HG03066 (cell line): ENCODE results near the gene RHPN2.
"Not testable (repeated sequence)": the region's sequence is repeated elsewhere in the genome, so short reads cannot be mapped to it uniquely, and the experiment has no call there.

Source experiments
- ATAC-seq: cut with Tn5 transposase; IDR thresholded peaks from one replicate; pipeline ENCODE4 v1.9.1; 2021; ENCODE audit warnings: low read depth; ENCODE audit not compliant: unreplicated experiment

Gene RHPN2

DNA sequence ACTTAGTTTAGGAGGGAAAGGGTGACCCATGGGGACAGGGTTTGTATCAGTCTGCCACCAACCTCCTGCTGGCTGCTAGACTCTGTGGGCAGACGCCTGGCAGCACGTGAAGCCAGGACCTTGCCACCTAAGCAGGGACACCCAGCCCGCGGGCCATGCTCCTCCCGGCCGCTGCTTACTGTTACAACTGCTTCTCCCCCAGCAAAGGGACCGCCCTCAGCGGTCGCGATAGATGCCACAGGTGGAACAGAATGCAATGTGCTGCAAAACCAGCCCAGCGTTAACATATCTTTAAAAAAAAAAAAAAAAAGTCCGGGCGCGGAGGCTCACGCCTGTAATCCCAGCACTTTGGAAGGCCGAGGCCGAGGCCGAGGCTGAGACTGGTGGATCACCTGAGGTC, 1.9 kb upstream of the RHPN2 start:
- no peak for ATAC-seq

DNA sequence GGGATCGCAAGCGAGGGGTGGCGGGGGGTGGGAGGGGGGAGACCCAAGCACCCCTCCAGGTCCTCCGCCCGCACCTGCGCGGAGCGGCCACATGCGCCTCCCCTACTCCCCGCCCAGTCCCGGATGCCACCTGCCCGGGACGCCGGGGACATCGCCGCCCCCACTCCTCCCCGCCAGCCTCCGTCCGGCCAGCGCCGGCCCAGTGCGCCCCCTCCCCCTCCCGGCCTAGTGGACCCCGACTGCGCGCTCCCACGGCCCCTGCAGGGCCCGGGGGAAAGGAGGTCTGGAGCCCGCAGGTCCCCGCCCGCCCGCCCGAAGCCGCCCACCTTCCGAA, 263 bp downstream of the RHPN2 start:
- no peak for ATAC-seq

DNA sequence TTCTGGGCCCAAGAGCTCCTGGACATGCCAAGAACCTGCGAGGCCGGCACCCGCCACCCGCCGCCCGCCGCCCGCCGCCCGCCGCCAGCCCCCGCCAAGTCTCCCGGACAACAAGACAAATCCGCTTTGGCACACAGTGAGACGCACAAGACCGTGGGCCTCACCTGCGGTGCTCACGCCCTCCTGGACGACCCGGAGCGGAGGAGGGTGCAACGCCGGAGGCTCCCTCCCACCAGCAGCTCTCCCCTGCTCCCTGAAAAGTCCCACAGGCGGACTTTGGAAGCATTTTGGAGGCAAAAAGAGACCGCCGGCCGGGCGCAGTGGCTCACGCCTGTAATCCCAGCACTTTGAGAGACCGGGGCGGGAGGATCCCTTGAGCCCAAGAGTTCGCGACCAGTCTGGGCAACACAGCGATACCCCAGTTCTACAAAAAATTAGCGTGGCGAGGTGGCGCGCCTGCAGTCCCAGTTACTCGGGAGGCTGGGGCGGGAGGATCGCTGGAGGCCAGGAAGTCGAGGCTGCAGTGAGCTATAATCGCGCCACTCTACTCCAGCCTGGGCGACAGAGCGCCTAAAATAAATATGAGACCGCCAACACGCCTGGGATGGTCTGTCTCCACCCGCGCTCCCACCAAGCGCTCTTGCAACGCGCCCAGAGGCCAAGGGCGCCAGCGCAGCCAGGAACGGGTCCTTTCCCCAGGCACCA, 783 bp downstream of the RHPN2 start:
- no peak for ATAC-seq

DNA sequence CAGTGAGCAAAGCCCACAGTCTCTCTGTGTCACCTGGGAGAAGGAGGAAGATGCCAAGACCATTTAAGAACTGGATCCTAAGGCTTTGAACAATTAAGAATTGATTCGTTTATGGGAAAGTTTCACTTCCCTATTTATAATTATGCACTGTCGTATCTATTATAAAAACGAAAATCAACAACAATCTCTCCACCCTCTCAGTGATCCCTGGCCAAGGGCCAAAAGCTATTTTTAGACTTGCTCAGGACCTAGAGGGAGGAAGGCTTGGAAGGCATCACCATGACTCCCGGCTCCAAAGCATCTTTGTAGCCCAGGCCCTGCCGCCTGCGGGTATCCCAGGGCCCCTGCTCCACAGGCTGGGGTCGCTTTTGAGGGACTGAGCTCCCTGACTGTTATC, 1.3 kb downstream of the RHPN2 start:
- no peak for ATAC-seq

DNA sequence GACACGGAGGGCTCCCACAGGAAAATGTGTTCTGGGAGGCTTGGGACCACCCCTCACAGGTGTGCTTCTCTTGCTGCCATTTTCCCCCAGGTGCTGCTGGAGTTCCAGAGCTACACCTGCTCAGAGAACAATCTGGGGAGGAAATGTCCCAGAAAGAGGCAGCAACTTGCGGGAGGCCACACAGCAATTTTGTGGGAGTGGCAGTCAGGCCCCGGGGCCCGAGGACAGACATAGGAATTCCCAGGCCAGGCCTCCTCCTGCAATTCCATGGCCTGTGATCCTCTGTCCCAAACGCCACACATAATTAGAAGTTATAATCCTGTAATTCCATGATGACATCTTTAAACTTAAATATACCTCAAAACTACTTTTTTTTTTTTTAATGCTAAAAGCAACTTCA, 1.8 kb downstream of the RHPN2 start:
- ATAC-seq = no peak

DNA sequence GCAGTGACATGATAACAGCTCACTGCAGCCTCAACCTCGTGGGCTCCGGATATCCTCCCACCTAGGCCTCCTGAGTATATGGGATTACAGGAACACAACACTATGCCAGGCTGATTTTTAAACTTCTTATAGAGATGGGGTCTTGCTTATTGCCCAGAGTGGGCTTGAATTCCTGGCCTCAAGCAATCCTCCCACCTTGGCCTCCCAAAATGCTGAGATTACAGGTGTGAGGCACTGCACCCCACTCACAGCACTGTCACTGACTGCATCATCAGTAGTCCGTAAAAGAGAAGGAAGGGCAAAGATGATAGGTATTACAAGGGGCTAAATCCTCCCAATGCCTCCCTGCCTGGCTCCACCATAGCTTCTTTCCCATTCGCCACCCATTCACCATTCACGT, 4.1 kb downstream of the RHPN2 start:
- no peak for ATAC-seq

DNA sequence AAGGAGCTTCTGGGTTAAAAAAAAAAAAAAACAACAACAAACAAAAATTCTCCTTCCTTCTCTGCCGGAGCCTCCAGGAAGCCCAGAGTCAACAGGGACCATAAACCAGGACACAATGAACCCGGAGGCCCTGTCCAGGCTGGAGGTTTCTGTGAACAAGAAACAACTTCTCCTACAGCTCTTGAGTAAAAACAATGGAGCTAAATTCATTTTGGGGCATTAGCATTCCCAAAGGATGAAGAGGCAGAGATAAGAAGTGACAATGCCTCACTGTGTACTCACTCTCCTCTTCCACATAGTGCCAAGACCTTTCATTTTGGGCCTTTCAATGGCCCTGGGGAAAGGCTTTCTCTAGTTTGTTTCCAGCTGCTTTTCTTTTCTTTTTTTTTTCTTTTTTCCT, 9.0 kb downstream of the RHPN2 start:
- ATAC-seq = no peak

DNA sequence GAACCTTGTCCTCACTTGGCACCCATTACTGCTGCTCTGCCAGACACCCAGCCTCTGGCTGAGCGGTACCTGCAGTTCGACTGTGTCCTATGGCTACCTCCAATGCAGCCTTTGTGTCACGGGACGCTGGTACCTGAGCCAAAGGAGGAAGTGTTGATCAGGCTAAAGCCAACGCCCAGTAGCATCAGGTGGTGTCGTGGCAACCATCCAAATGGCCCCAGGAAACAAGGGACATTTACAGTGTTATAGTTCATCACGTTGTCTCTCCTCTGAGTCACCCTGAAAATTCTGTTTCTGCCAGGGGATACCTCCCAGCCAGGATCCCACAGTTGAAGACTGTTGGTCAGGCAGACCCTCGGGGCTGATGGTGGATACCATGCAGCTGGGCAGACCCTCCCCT, 10.1 kb downstream of the RHPN2 start:
- no peak for ATAC-seq

DNA sequence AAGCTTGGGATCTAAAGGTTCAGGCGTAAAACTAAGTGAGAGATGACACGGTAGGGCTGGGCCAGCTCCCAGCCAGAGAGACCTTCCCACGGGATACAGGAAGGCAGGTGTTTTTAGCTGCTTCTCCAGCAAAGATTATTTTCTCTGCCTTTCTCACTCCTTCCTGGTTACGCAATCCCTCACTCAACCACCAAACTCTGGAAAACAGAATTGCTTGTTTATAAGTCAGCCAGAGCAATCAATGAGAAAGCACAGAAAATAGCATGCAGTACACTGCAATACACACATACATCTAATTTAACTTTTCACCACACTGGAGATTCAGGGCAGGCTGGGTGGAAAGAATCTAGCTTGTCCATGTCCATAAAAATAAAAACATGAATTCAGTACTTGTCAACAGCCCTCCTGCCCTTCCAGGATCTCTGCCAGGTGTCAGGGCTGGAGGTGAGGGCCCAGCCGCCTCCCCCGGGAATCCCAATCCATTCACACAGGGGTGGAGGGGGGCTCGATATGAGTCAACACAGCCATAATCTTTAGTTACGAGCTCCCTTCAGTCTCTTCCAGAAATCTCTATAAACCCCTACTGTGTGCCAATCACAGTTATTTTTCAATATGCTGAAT, 12.2 kb downstream of the RHPN2 start:
- ATAC-seq = no peak

DNA sequence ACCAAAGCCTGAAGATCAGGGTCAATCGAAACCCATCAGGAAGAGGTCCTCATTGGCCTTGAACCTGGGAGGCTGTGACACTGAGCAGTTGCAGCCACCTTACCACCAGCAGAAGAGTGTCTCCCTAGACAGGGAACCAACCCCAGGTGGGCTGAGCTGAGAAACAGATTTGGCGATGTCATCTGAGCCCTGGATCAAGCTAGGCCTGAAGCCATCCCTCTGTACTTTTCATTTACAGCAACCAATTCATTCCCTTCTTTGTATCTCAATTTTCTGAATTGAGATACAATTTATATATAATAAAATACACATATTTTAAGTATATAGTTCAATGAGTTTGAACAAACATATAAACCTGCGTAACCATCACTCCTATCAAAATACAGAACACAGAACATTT, 14.6 kb downstream of the RHPN2 start:
- no peak for ATAC-seq

DNA sequence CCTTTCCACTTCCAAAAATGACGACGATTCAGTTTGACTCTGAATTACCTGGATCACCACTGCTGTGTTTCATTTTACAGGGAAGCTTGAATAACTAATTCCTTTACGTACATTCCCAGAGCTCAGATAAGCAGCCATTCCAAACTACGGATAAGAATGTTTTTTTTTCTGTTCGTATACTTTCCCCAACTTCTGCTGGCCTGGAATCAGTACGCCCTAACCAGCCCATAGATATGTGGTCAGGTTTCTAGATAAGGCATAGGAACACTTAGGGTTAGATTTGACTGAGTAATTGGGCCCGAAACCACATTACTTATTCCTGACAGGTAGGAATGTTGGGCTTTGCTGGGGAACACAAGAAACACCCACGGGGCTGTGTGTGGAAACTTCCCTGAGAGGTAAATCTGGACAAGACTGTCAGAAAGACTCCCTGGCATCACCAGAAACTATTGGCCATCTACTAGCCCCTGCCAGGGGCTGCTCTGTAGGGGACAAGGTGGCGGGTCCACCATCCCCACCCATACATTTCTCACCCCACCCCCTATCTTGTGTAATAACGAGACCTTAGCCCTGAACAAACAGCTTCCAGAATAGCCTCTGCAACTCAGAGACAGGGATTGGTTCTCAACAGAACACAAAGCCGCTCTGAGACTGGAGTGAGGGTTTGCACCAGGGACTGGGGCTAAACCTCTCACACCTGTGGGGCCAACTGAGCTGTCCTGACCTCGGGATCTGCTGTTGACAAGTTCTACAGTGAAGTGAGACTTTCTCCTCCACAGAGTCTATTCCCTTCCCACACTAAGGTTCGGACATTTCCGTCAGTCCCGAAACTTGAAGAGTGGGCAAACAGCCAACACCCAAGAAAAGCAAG, 15.6 kb downstream of the RHPN2 start:
- no peak for ATAC-seq

DNA sequence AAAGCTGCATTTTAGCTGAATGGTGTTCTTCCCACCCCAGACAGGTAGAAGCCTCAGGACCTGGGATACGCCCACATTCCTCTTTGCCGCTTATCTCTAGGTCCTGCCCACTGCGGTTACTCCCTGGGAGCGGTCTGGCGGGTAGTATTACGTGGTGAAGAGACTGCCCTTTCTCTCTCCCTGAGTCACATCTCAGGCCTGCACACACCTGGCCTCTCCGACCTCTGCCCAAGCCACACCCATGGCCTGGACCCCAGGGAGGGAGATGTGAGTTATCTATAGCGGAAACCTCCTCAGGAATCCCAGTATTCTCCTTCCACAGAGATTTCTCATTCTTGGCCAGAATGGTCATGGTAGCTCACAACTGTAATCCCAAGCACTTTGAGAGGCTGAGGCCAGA, 17.3 kb downstream of the RHPN2 start:
- ATAC-seq = no peak

DNA sequence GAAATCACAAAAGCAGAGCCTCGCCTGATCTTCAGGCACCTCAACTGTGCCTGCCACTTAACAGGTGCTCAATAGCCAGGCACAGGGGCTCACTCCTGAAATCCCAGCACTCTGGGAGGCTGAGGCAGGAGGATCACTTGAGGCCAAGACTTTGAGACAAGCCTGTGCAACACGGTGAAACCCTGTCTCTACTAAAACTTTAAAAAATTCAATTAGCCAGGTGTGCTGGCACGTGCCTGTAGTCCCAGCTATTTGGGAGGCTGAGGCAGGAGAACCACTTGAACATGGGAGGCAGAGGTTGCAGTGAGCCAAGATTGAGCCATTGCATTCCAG, 22.9 kb downstream of the RHPN2 start:
- not testable (repeated sequence) for ATAC-seq

DNA sequence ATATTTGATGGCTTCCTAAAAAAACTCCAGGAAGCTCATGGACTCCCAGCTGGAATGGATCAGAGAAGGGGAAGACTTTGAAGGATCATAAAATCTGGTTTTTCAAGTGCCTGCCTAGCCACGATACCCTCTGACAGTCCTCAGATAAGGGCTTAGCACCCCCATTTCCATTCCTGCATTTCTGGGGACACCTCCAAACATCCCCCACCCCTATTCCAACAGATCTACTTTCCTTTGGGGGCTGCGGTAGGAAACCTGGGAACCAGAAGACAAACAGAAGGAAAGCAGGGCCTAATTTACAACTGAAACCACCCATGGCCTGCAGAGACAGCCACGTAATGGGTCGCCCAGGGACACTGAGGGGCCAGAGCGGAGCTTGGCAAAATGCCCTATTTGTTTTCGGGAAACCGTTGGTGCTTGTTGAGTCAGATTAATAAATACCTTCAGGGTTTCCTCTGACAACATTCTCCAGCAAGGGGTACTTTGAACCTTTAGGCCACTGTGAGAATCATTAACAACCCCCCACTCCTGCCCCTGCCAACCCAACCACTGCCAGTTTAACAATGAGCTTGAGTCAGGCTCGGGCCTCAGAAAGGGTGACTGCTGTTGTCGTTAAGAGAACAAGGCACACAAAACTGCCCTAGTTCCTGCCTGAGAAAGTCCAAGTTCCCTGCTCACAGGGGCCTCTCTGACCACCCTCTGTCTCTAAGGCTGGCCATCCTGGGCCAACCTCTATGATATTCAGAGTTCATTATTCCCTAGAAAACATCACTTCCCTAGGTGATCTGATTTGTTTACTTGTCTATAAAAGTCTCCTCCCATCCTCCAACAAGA, 23.5 kb downstream of the RHPN2 start:
- ATAC-seq = no peak

DNA sequence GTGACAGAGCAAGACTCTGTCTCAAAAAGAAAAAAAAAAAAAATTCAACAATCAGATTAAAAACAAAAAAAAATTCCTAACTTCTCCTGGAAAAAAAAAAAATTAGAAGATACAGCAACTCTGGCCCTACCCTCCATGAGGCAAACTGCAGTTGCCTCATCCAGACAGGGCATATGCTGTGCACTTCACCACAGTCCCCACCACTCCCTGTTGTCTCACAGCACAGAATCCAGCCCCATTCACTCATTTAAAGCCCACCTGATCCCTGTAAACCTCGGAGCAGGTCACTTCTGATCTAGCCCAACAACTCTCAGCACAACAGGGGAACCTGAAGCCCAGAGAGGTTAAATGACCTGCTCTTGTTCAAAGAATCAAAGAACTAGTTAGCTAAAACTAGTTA, 24.9 kb downstream of the RHPN2 start:
- no peak for ATAC-seq

DNA sequence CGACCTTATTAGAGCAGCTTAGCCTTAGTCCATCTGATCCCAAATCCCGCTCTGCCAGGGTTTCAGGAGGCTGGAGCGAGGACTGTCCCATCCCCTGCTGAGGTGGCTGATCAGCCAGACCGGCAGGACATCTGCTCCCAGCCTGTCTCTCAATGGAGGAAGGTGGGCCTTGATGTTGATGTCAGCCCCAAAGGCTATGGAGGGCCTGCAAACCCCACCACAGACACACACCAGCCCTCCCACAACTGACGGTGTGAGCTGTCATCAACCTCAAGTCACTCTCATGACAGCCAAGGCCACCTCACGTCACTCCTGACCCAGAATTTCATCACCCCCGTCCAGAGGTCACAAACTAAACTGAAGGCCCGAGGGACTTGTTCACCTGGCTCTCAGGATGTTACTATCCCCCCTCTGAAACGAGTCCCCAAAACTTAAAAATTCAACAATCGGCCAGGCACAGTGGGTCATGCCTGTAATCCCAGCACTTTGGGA, 25.5 kb downstream of the RHPN2 start:
- ATAC-seq = no peak

DNA sequence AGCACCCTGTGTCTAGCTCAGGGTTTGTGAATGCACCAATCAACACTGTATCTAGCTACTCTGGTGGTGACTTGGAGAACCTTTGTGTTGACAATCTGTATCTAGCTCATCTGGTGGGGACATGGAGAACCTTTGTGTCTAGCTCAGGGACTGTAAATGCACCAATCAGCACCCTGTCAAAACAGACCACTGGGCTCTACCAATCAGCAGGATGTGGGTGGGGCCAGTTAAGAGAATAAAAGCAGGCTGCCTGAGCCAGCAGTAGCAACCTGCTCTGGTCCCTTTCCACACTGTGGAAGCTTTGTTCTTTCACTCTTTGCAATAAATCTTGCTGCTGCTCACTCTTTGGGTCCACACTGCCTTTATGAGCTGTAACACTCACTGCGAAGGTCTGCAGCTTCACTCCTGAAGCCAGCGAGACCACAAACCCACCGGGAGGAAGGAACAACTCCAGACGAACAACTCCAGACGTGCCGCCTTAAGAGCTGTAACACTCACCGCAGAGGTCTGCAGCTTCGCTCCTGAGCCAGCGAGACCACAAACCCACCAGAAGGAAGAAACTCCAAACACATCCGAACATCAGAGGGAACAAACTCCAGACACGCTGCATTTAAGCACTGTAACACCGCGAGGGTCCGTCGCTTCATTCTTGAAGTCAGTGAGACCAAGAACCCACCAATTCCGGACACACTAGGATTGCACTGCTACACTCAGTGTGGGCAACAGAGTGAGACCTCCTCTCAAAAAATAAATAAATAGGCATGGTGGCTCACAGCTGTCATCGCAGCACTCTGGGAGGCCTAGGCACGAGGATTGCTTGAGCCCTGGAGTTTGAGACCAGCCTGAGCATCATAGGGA, 27.3 kb downstream of the RHPN2 start:
- not testable (repeated sequence) for ATAC-seq

DNA sequence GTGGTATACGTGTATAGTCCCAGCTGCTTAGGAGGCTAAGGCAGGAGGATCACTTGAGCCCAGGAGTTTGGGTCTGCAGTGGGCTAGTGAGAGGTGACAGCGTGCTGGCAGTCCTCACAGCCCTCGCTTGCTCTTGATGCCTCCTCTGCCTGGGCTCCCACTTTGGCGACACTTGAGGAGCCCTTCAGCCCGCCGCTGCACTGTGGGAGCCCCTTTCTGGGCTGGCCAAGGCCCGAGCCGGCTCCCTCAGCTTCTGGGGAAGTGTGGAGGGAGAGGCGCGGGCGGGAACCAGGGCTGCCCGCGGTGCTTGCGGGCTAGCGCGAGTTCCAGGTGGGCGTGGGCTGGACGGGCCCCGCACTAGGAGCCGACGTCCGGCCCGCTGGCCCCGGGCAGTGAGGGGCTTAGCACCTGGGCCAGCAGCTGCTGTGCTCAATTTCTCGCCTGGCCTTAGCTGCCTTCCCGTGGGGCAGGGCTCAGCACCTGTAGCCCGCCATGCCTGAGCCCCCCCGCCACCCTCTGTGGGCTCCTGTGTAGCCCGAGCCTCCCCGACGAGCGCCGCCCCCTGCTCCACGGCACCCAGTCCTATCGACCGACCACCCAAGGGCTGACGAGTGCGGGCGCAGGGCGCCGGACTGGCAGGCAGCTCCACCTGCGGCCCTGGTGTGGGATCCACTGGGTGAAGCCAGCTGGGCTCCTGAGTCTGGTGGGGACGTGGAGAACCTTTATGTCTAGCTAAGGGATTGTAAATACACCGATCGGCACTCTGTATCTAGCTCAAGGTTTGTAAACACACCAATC, 28.1 kb downstream of the RHPN2 start:
- not testable (repeated sequence) for ATAC-seq

DNA sequence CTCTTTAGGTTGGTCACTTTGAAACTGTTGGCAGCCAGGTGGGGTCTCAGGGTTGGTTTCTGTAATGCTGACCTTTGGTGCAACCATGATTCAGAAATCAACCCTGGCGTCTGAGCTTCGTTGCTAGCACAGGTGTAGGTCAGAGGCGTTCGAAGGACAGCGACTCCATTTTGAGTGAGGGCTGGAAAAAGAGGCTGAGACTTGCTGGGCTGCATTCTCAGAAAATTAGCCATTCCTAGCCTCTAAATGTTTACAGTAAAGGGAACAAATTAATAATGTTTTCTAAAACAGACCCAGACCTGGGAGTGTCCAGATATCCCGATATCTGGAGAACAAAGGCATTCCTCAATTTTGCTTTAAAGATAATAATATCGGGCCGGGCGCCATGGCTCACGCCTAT, 29.2 kb downstream of the RHPN2 start:
- ATAC-seq = no peak
